Esophagus squamous epithelium (tissue), 5 donors: ENCODE data around the gene OR2A42. TPM values are rescaled to one million over a fixed set of nuclear protein-coding genes. Genes with fewer than 3 reads are reported as not detected.
"Not testable (repeated sequence)": the region's sequence is repeated elsewhere in the genome, so short reads cannot be mapped to it uniquely, and the experiment has no call there.

Experiments used
- DNase-seq: peaks from one replicate; lab custom pipeline; 2025; lab: John Stamatoyannopoulos, UW
- H3K27ac ChIP-seq, 4 donors: fragments of 200-600 bp; sonication (generic); one replicate each; pipeline ENCODE4 v1.5.1; 2016 to 2019; ENCODE audit warnings: mild to moderate bottlenecking in 1 of 4
- H3K27me3 ChIP-seq, 4 donors: fragments of 200-600 bp; sonication (generic); 1 replicate in 3 of 4; 2 replicates in 1 of 4; pipeline versions ENCODE4 v1.5.1 to v1.6.0; 2017 to 2021; ENCODE audit warnings: antibody characterized with exemption in 1 of 4
- H3K36me3 ChIP-seq, 3 donors: fragments of 200-600 bp; sonication (generic); one replicate each; pipeline ENCODE4 v1.5.1; 2016 to 2019
- H3K4me1 ChIP-seq, 3 donors: fragments of 200-600 bp; sonication (generic); one replicate each; pipeline ENCODE4 v1.5.1; 2017 to 2019
- H3K4me3 ChIP-seq, 4 donors: fragments of 200-600 bp; sonication (generic); 1 replicate in 3 of 4; 2 replicates in 1 of 4; pipeline ENCODE4 v1.5.1; 2016 to 2019; ENCODE audit warnings: mild to moderate bottlenecking in 2 of 4, moderate library complexity in 1 of 4
- H3K9me3 ChIP-seq, 3 donors: fragments of 200-600 bp; sonication (generic); one replicate each; pipeline ENCODE4 v1.5.1; 2016 to 2019
- WGBS, 2 donors: methylation state at CpG; one replicate each; pipeline ENCODE4 v1.1.5; 2018; 5-methylcytosine and 5-hydroxymethylcytosine counted together
- intact Hi-C: fragments of 100-400 bp; cut with DNase I; formaldehyde crosslinking; loops from one replicate; pipeline ENCODE4 v1.15.0; 2022
- total RNA-seq, 4 donors: library from RNA; depleted of rRNA; stranded (reverse); fragments of >200 nt; gene quantifications; one replicate each; pipeline ENCODE4 v1.1.0, GENCODE V29; 2016
- donor health status: DM: yes; HTN: yes; CAD: no.

OR2A42 gene, protein sequence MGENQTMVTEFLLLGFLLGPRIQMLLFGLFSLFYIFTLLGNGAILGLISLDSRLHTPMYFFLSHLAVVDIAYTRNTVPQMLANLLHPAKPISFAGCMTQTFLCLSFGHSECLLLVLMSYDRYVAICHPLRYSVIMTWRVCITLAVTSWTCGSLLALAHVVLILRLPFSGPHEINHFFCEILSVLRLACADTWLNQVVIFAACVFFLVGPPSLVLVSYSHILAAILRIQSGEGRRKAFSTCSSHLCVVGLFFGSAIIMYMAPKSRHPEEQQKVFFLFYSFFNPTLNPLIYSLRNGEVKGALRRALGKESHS
- under 1 TPM in 1 of 4 donors, not detected in 3; under 0.01 TPM for total RNA-seq

DNA sequence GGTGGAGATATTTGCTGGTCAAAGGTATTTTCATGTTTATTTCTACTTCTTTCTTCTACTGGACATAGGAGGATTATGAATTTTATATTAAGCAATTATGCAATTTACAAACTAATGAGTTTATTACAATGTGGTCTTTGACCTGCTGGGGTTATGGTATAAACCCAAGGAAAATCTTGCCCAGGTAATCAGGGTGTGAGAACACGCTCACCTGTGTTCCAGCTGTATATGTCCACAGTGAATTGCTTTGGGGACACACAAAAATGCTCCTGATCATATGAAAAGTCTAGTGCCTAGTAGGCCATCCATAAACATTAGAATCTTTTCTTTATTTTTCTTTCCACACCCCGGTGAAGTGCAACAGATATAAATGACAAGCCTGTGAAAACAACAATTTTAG, at the start of gene OR2A42:
Gene OR2A42 (minus strand): TSS at position 241 of the 400 bp plus-strand sequence. CDS start 6,762 bp downstream, outside the sequence.
- H3K27me3 ChIP-seq, intact Hi-C loops, H3K9me3 ChIP-seq, H3K36me3 ChIP-seq, H3K4me3 ChIP-seq, H3K4me1 ChIP-seq, H3K27ac ChIP-seq, DNase-seq: not testable (repeated sequence)
- WGBS, 2 donors, result 100% methylated on average over 1 of the region's 2 CpGs

- H3K27ac ChIP-seq, DNase-seq, H3K27me3 ChIP-seq, H3K4me3 ChIP-seq, intact Hi-C loops, H3K4me1 ChIP-seq, H3K36me3 ChIP-seq, H3K9me3 ChIP-seq: not testable (repeated sequence)
- WGBS, 2 donors, result no CpG with 5 or more reads among the region's 3 CpGs
These were observed 47.9 kb upstream of the OR2A42 start for GRCh38 chr7:144287171-144287784.

- WGBS, 2 donors, result no CpG with 5 or more reads among the region's 6 CpGs
- H3K27ac ChIP-seq, H3K27me3 ChIP-seq, intact Hi-C loops, DNase-seq, H3K4me1 ChIP-seq, H3K9me3 ChIP-seq, H3K4me3 ChIP-seq, H3K36me3 ChIP-seq: not testable (repeated sequence)
These were observed 44.3 kb upstream of the OR2A42 start for GRCh38 chr7:144283716-144284115.

DNA sequence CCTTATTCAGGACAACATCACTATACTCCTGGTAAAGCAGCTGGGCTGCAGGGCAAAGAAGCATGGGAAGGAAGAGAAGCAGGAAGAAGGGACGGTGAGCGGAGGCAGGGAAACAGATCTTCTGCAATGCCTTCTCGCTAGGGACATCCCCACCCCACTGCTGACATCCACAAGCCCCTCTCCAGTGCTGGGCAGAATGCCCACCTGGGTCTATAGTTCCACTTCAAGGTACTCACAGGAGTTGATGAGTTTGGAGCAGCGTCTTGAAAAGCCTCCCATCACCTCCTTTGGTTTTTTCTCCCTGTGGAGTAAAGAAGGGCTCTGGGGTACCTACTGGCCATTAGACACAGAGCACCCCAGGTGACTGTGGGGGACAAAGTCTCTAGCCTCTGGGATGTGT, 43.1 kb upstream of the OR2A42 start:
- intact Hi-C loops, H3K27me3 ChIP-seq, H3K36me3 ChIP-seq, H3K4me3 ChIP-seq, H3K27ac ChIP-seq, DNase-seq, H3K9me3 ChIP-seq, H3K4me1 ChIP-seq: not testable (repeated sequence)
- 100% methylated on average over 1 of the region's 4 CpGs; no CpG with 5 or more reads in 1 of the 2 donors for WGBS, 2 donors

DNA sequence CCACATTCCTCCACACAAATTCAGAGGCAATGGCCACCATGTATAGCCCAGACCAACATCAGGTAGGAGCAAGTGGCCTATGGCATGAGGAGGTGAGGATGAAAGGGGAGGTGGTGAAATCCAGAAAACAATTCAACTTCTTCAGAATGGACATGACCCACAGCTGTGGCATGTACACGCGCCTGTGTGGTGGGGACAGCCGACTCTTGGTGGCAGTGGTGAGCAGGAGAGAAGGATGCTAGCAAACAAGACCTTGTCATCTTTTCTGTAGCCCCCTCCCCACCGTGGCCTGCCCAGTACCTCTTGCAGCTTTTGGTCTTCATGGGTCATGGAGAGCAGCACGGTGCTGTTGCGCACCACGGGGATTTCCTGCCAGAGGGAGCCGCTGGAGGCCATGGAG, 42.6 kb upstream of the OR2A42 start:
- H3K27ac ChIP-seq, intact Hi-C loops: not testable (repeated sequence)
- no CpG with 5 or more reads among the region's 8 CpGs for WGBS, 2 donors

DNA sequence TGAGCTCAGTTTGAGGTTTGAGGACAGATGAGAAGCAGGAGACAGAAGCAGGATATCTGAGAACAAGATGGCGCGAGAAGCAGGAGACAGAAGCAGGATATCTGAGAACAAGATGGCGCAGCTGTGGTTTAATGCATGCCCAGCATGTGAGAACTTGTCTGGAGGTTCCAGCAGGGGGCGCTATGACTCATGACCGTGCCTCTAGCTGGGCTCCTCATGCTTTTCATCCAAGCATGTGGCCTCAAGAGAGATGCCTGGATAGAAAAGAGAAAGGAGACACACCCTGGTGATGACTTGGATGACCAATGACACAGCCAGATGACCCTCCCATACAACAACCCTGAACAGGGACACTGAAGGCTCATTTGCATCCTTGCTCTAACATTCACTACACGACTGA, 40.6 kb upstream of the OR2A42 start:
- intact Hi-C loops, H3K27me3 ChIP-seq, H3K4me1 ChIP-seq, H3K27ac ChIP-seq, H3K9me3 ChIP-seq, H3K4me3 ChIP-seq, DNase-seq, H3K36me3 ChIP-seq: not testable (repeated sequence)
- 80 to 96% methylated on average over 3 of the region's 6 CpGs for WGBS, 2 donors

More for the DNA sequence above, 42.6 kb upstream of the OR2A42 start:
- H3K4me3 ChIP-seq, H3K9me3 ChIP-seq, H3K36me3 ChIP-seq, H3K27me3 ChIP-seq, H3K4me1 ChIP-seq, DNase-seq: not testable (repeated sequence)

DNA sequence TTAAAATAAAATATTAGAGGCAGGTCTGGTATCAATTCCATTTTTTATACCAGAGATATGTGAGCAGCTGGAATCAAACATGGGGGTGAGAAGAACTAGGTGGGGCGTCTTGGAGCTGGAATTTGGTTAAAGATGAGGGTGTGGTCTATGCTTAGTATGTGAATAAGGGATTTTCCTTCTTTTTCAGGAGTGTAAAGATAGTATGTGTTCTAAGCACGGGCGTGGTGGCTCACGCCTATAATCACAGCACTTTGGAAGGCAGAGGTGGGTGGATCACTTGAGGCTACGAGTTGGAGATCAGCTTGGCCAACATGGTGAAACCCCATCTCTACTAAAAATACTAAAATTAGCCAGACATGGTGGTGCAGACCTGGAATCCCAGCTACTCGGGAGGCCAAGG, 35.9 kb upstream of the OR2A42 start:
- H3K36me3 ChIP-seq, H3K4me3 ChIP-seq, H3K4me1 ChIP-seq, DNase-seq, H3K9me3 ChIP-seq, intact Hi-C loops, H3K27me3 ChIP-seq, H3K27ac ChIP-seq: not testable (repeated sequence)
- no CpG with 5 or more reads among the region's 6 CpGs for WGBS, 2 donors

GRCh38 chr7:144269188-144269587, 29.8 kb upstream of the OR2A42 start, which contains the start of gene CTAGE8:
CTAGE8 (minus strand) TSS chr7:144269288; CDS start chr7:144269250, 38 bp downstream.
- H3K4me1 ChIP-seq, H3K27me3 ChIP-seq, H3K9me3 ChIP-seq, H3K36me3 ChIP-seq, H3K27ac ChIP-seq, DNase-seq, intact Hi-C loops, H3K4me3 ChIP-seq: not testable (repeated sequence)
- no CpG with 5 or more reads among the region's 19 CpGs for WGBS, 2 donors

- 80 to 90% methylated on average over 2 to 3 of the region's 7 CpGs for WGBS, 2 donors
- H3K4me3 ChIP-seq, intact Hi-C loops, H3K4me1 ChIP-seq, H3K27ac ChIP-seq, DNase-seq, H3K9me3 ChIP-seq, H3K27me3 ChIP-seq, H3K36me3 ChIP-seq: not testable (repeated sequence)
These were observed 25.3 kb upstream of the OR2A42 start, which contains the start of gene OR2A7 for GRCh38 chr7:144264692-144265091. OR2A7 (minus strand) TSS chr7:144264792; CDS start chr7:144259628, 5,164 bp downstream.

DNA sequence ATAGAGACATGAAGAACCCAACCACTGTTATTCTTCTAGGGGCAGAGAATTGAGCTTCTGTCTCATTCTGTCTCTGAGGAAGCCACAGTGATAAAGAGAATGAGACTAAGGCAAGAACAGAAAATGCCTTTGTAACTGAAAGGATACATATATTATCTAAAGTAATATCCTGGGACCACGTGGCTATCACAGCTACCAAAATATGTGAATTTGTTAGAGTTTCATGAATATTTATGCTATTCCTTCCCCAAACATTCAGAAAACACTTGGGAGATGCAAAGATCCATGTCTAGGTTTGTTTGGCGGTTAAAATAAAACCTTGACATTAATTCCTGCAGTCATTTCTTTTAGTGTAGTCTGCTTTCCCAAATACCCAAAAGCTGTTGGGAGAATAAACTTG, 22.7 kb upstream of the OR2A42 start:
- intact Hi-C loops, H3K27me3 ChIP-seq, H3K9me3 ChIP-seq, DNase-seq, H3K4me1 ChIP-seq, H3K4me3 ChIP-seq, H3K36me3 ChIP-seq, H3K27ac ChIP-seq: not testable (repeated sequence)
- WGBS, 2 donors, result no CpG with 5 or more reads among the region's 2 CpGs

GRCh38 chr7:144259067-144259466, 19.7 kb upstream of the OR2A42 start:
- DNase-seq, H3K27me3 ChIP-seq, H3K4me1 ChIP-seq, H3K27ac ChIP-seq, intact Hi-C loops, H3K4me3 ChIP-seq, H3K9me3 ChIP-seq, H3K36me3 ChIP-seq: not testable (repeated sequence)
- WGBS, 2 donors, result no CpG with 5 or more reads among the region's 14 CpGs
